GM23338 (cell line): ENCODE data around the gene SNUPN. TPM values are rescaled to one million over a fixed set of nuclear protein-coding genes. Genes with fewer than 3 reads are reported as not detected.

ENCODE experiments used
- ATAC-seq: fragments of 200-7000 bp; cut with Tn5 transposase; 3 replicates; pipeline ENCODE4 v1.9.1; 2020
- DNase-seq: peaks from one replicate; pipeline ENCODE4 v3.0.0-alpha.2; 2015; ENCODE audit warnings: low spot score
- H2AFZ ChIP-seq: fragments of 200-600 bp; sonication (generic); 2 replicates; pipeline ENCODE4 v1.8.0; 2016; ENCODE audit warnings: antibody characterized with exemption, mild to moderate bottlenecking, moderate library complexity
- H3F3A ChIP-seq: fragments of 200-600 bp; sonication (generic); replicated peaks from 2 replicates; pipeline ENCODE4 v1.8.0; 2017; ENCODE audit warnings: antibody characterized with exemption, mixed run types, low read depth
- H3K27ac ChIP-seq: fragments of 200-600 bp; sonication (generic); 2 replicates; pipeline ENCODE4 v1.6.1; 2016; ENCODE audit warnings: low read depth
- H3K27me3 ChIP-seq: fragments of 200-600 bp; sonication (generic); 2 replicates; pipeline ENCODE4 v1.8.0; 2016; ENCODE audit warnings: mild to moderate bottlenecking, mixed run types, moderate library complexity; ENCODE audit not compliant: insufficient read depth
- H3K36me3 ChIP-seq: fragments of 200-600 bp; sonication (generic); 2 replicates; pipeline ENCODE4 v1.8.0; 2016; ENCODE audit warnings: mild to moderate bottlenecking; ENCODE audit not compliant: insufficient read depth
- H3K4me1 ChIP-seq: fragments of 200-600 bp; sonication (generic); 2 replicates; pipeline ENCODE4 v1.8.0; 2016; ENCODE audit warnings: mild to moderate bottlenecking, moderate library complexity; ENCODE audit not compliant: insufficient read depth
- H3K4me2 ChIP-seq: fragments of 200-600 bp; sonication (generic); 2 replicates; pipeline ENCODE4 v1.7.1; 2017; ENCODE audit warnings: mixed run types
- H3K4me3 ChIP-seq: fragments of 200-600 bp; sonication (generic); 2 replicates; pipeline ENCODE4 v1.6.1; 2016; ENCODE audit warnings: mixed run types
- H3K79me2 ChIP-seq: fragments of 200-600 bp; sonication (generic); replicated peaks from 2 replicates; pipeline ENCODE4 v1.8.0; 2017; ENCODE audit warnings: mild to moderate bottlenecking; ENCODE audit not compliant: insufficient read depth
- H3K9me2 ChIP-seq: fragments of 200-600 bp; sonication (generic); 2 replicates; pipeline ENCODE4 v1.8.0; 2017; ENCODE audit not compliant: insufficient read depth
- H4K20me1 ChIP-seq: fragments of 200-600 bp; sonication (generic); replicated peaks from 2 replicates; pipeline ENCODE4 v1.8.0; 2017; ENCODE audit warnings: mild to moderate bottlenecking; ENCODE audit not compliant: insufficient read depth
- H3K27ac Mint-ChIP-seq: 2 replicates; pipeline ENCODE4 v1.8.0; 2020; ENCODE audit warnings: inconsistent platforms, mild to moderate bottlenecking, moderate library complexity, mixed read lengths
- H3K27me3 Mint-ChIP-seq: 3 replicates; pipeline ENCODE4 v1.8.0; 2022; ENCODE audit warnings: low read depth, mild to moderate bottlenecking, moderate library complexity, mixed read lengths, inconsistent platforms; ENCODE audit not compliant: insufficient read depth, poor library complexity
- H3K36me3 Mint-ChIP-seq: 3 replicates; pipeline ENCODE4 v1.8.0; 2021; ENCODE audit warnings: low read depth, mild to moderate bottlenecking, inconsistent platforms, moderate library complexity, mixed read lengths
- H3K4me1 Mint-ChIP-seq: 3 replicates; pipeline ENCODE4 v1.8.0; 2020; ENCODE audit warnings: mild to moderate bottlenecking, inconsistent platforms, mixed read lengths
- H3K4me3 Mint-ChIP-seq: 3 replicates; pipeline ENCODE4 v1.8.0; 2021; ENCODE audit warnings: moderate library complexity, mild to moderate bottlenecking, inconsistent platforms, mixed read lengths
- H3K9me3 Mint-ChIP-seq: 3 replicates; pipeline ENCODE4 v1.8.0; 2020; ENCODE audit warnings: moderate library complexity, mild to moderate bottlenecking, inconsistent platforms, mixed read lengths
- CREB1 ChIP-seq: fragments of 250-450 bp; sonication (Bioruptor Pico); IDR thresholded peaks from 2 replicates; pipeline ENCODE4 v1.5.0; 2020; ENCODE audit warnings: low read depth, mild to moderate bottlenecking, moderate library complexity
- CTCF ChIP-seq, 2 experiments: fragments of 200-600 bp in 1 of 2; sonication (generic) in 1 of 2; conservative IDR thresholded peaks; 2 replicates each; pipeline versions ENCODE4 v1.5.1 to v1.6.1; 2016 to 2017; ENCODE audit warnings: antibody characterized with exemption in 2 of 2, low read depth in 2 of 2, mild to moderate bottlenecking in 2 of 2, moderate library complexity in 1 of 2
- EZH2 ChIP-seq: fragments of 200-600 bp; sonication (generic); IDR thresholded peaks from one replicate; pipeline ENCODE4 v1.8.0; 2017; ENCODE audit warnings: antibody characterized with exemption, mild to moderate bottlenecking, low read depth; ENCODE audit not compliant: unreplicated experiment
- EZH2phosphoT487 ChIP-seq: fragments of 200-600 bp; sonication (generic); IDR thresholded peaks from one replicate; pipeline ENCODE4 v1.8.1; 2018; ENCODE audit warnings: antibody characterized with exemption; ENCODE audit not compliant: unreplicated experiment
- JUNB ChIP-seq: IDR thresholded peaks from one replicate; pipeline ENCODE4 v1.6.1; 2016; ENCODE audit warnings: antibody characterized with exemption; ENCODE audit not compliant: unreplicated experiment
- NANOG ChIP-seq: IDR thresholded peaks from 2 replicates; pipeline ENCODE4 v1.6.1; 2016; ENCODE audit warnings: antibody characterized with exemption, borderline replicate concordance
- POLR2AphosphoS5 ChIP-seq: IDR thresholded peaks from 2 replicates; pipeline ENCODE4 v1.6.1; 2016; ENCODE audit warnings: antibody characterized with exemption, low read depth
- STAT1 ChIP-seq: IDR thresholded peaks from one replicate; pipeline ENCODE4 v1.6.1; 2016; ENCODE audit warnings: antibody characterized with exemption; ENCODE audit not compliant: unreplicated experiment
- ZNF114 ChIP-seq: fragments of 250-450 bp; sonication (Bioruptor Pico); IDR thresholded peaks from 2 replicates; pipeline ENCODE4 v1.5.0; 2020; ENCODE audit warnings: mild to moderate bottlenecking, moderate library complexity
- ZNF331 ChIP-seq: fragments of 250-450 bp; sonication (Bioruptor Pico); IDR thresholded peaks from 2 replicates; pipeline ENCODE4 v1.5.0; 2020; ENCODE audit warnings: low read depth, mild to moderate bottlenecking, moderate library complexity
- long read RNA-seq: library from polyadenylated mRNA; unstranded; transcript quantifications from one replicate; pipeline ENCODE4 v2.0.0, GENCODE V29; 2020; ENCODE audit not compliant: unreplicated experiment
- polyA plus RNA-seq: library from polyadenylated mRNA; unstranded; fragments of >200 nt; fragmentation: Nextera tagmentation; extraction: Ambion mirVana; gene quantifications from 2 replicates; pipeline ENCODE4 v1.2.1, GENCODE V29; 2016
- total RNA-seq: library from RNA; depleted of rRNA; stranded (reverse); fragments of >200 nt; shearing (Covaris generic); gene quantifications from 2 replicates; pipeline ENCODE4 v1.2.3, GENCODE V29; 2014; rRNA removed
- TF ChIP-seq, protein P1 (sequence below): IDR thresholded peaks from 2 replicates; pipeline ENCODE4 v1.6.1; 2016; ENCODE audit warnings: antibody characterized with exemption
- TF ChIP-seq, protein P2 (sequence below): IDR thresholded peaks from one replicate; pipeline ENCODE4 v1.6.1; 2018; ENCODE audit warnings: antibody characterized with exemption; ENCODE audit not compliant: unreplicated experiment

Gene SNUPN
- total RNA-seq: 27.7 and 31.5 TPM in 2 replicates
- polyA plus RNA-seq: 20.5 and 22.4 TPM in 2 replicates
- long read RNA-seq, transcript SNUPN-206 (9 exons, 1,682 nt): minor isoform, 5 of 37 reads
- long read RNA-seq, transcript SNUPN-201 (9 exons, 1,513 nt): major isoform, 19 of 37 reads
- long read RNA-seq, partial matches to known transcripts: 3 of 37 reads
- long read RNA-seq, other reads (novel, unspliced or antisense): 9 of 37 reads

DNA sequence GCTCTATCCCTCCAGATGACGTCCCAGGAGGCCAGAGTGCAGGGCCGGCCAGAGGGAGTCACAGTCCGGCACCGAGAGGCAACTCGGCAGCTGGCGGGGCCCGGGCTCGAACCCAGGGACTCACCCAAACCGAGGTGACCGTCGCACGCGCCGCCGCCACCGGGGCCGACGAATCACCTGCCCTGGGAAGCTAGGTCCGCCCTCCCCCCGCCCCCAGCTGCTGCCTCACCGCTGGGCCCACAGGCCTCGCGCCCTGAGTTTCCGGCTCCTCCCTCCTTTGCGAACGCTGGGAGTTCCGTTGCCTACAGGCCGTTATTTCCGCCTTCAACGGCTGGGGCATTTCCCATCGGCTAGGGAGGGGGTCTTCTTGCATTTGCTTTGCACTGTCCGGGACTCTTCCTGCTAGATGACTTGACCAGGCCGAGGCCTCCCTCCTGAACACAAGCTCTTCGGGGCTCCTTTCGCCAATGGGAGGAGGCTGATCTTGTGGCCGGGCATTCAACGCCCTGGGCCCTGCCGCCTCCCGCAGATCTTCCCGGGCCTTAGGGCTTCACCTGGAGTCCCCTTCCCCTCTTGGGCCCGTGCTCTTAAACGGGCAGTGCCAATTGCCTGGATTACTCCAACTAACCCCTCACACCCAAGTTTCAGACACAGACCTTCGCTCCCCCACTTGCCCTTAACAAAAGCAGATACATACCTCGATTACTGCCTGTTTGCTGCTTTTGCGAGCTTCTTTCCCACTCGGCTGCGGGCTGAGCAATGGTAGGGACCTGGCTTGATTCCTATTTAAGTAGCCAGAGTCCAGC lies at the start of gene SNUPN:
Gene SNUPN (minus strand): TSS at position 184 of the 806 bp plus-strand sequence. CDS start 4,674 bp downstream, outside the sequence.
- H2AFZ ChIP-seq: peak within 1 kb of the TSS; percentile 95
- H3K9me2 ChIP-seq: no peaks in the 10 kb centered on the region
- DNase-seq (peak; percentile 98), ATAC-seq (peak; percentile 88)
- H3K36me3 ChIP-seq: no peaks in the 10 kb centered on the region
- peaks cover 10% of the 10 kb centered on the region for H3K27me3 Mint-ChIP-seq
- H3K9me3 Mint-ChIP-seq: no peaks in the 10 kb centered on the region
- H3K4me3 Mint-ChIP-seq: peak within 1 kb of the TSS; percentile 94
- no peaks in the 10 kb centered on the region for H3K27me3 ChIP-seq
- no peaks in the 10 kb centered on the region for H3K36me3 Mint-ChIP-seq
- peaks cover 8% of the 10 kb centered on the region; the same call in 1 of the 2 replicates for H3F3A ChIP-seq
- TF ChIP-seq CREB1 (CRISPR knock-in tag): no peak
- TF ChIP-seq, protein P1, sequence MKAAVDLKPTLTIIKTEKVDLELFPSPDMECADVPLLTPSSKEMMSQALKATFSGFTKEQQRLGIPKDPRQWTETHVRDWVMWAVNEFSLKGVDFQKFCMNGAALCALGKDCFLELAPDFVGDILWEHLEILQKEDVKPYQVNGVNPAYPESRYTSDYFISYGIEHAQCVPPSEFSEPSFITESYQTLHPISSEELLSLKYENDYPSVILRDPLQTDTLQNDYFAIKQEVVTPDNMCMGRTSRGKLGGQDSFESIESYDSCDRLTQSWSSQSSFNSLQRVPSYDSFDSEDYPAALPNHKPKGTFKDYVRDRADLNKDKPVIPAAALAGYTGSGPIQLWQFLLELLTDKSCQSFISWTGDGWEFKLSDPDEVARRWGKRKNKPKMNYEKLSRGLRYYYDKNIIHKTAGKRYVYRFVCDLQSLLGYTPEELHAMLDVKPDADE: peak; percentile 68
- TF ChIP-seq POLR2AphosphoS5: peak; percentile 80
- peaks cover 3% of the 10 kb centered on the region; the same call in 1 of the 2 replicates for H3K79me2 ChIP-seq
- H3K4me2 ChIP-seq: peak within 1 kb of the TSS; percentile 82
- H3K4me1 Mint-ChIP-seq: peaks cover 13% of the 10 kb centered on the region
- H3K4me1 ChIP-seq: peaks cover 3% of the 10 kb centered on the region; the same call in 1 of the 2 replicates
- H3K27ac Mint-ChIP-seq: peak within 1 kb of the TSS; percentile 98
- peak within 1 kb of the TSS; percentile 100 for H3K27ac ChIP-seq
- peak within 1 kb of the TSS; percentile 100 for H3K4me3 ChIP-seq
- H4K20me1 ChIP-seq: no peaks in the 10 kb centered on the region

- Mint-ChIP-seq H3K4me3 (no peak overlapping the region), H3K27me3 (peaks cover 13% of the 10 kb centered on the region), H3K4me1 (peaks cover 29% of the 10 kb centered on the region), H3K36me3 (no peaks in the 10 kb centered on the region; the same call in 2 of the 3 replicates), H3K9me3 (no peaks in the 10 kb centered on the region), H3K27ac (no peak overlapping the region)
- Histone ChIP-seq H3K4me1 (peaks cover 16% of the 10 kb centered on the region), H3K36me3 (no peaks in the 10 kb centered on the region), H4K20me1 (no peaks in the 10 kb centered on the region), H3K4me3 (no peak overlapping the region), H3K79me2 (no peaks in the 10 kb centered on the region), H3K4me2 (no peak overlapping the region), H3K27me3 (no peaks in the 10 kb centered on the region), H3K27ac (no peak overlapping the region), H3F3A (peaks cover 6% of the 10 kb centered on the region; the same call in 1 of the 2 replicates), H3K9me2 (no peaks in the 10 kb centered on the region), H2AFZ (no peak overlapping the region)
- no peak for DNase-seq
- ATAC-seq: no peak
- TF ChIP-seq, protein P2, sequence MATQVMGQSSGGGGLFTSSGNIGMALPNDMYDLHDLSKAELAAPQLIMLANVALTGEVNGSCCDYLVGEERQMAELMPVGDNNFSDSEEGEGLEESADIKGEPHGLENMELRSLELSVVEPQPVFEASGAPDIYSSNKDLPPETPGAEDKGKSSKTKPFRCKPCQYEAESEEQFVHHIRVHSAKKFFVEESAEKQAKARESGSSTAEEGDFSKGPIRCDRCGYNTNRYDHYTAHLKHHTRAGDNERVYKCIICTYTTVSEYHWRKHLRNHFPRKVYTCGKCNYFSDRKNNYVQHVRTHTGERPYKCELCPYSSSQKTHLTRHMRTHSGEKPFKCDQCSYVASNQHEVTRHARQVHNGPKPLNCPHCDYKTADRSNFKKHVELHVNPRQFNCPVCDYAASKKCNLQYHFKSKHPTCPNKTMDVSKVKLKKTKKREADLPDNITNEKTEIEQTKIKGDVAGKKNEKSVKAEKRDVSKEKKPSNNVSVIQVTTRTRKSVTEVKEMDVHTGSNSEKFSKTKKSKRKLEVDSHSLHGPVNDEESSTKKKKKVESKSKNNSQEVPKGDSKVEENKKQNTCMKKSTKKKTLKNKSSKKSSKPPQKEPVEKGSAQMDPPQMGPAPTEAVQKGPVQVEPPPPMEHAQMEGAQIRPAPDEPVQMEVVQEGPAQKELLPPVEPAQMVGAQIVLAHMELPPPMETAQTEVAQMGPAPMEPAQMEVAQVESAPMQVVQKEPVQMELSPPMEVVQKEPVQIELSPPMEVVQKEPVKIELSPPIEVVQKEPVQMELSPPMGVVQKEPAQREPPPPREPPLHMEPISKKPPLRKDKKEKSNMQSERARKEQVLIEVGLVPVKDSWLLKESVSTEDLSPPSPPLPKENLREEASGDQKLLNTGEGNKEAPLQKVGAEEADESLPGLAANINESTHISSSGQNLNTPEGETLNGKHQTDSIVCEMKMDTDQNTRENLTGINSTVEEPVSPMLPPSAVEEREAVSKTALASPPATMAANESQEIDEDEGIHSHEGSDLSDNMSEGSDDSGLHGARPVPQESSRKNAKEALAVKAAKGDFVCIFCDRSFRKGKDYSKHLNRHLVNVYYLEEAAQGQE: no peak
- TF ChIP-seq POLR2AphosphoS5 (no peak), ZNF114 (CRISPR knock-in tag) (no peak), NANOG (no peak), JUNB (no peak), STAT1 (no peak), EZH2 (no peak), CREB1 (CRISPR knock-in tag) (no peak), EZH2phosphoT487 (no peak), ZNF331 (CRISPR knock-in tag) (no peak), CTCF (conservative IDR thresholded peaks at IDR 0.05; ENCODE audit: low read depth in 2 of 2) (no peak)
- TF ChIP-seq, protein P1: no peak
Measured at GRCh38 chr15:75674366-75674765, 48.8 kb upstream of the SNUPN start.
